ENCODE measurements around the gene MAD2L1.

The MAD2L1 gene

DNA sequence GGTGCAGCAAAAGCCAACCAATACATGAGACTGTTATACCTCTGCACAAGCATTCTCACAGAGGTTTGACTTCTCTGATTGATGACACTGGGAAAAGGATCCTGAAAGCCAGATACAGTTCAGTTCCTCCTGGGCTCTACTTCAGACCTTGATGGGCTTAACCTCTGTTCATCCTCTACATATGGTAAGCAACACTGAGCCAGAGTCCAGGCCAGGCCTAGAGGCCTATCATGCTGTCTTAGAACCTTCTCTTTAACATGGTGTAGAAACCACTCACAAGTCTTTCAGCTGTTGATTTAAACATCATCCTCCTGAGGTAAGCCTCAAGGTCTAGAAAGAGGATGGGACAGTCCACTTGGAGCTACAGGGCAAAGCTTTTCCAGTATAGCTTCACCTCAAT is 9.2 kb downstream of the MAD2L1 start:
- Histone ChIP-seq H3K36me3 (peaks cover 54% of the 10 kb centered on the region), H3K4me3 (ENCODE audit: low read depth, low read length) (no peak overlapping the region), H3K9me3 (ENCODE audit: severe bottlenecking) (no peaks in the 10 kb centered on the region), H3K27me3 (ENCODE audit: insufficient read depth, low read depth, severe bottlenecking) (no peaks in the 10 kb centered on the region), H3K27ac (no peak overlapping the region)
- DNase-seq: no peak
- TF ChIP-seq, protein P1, sequence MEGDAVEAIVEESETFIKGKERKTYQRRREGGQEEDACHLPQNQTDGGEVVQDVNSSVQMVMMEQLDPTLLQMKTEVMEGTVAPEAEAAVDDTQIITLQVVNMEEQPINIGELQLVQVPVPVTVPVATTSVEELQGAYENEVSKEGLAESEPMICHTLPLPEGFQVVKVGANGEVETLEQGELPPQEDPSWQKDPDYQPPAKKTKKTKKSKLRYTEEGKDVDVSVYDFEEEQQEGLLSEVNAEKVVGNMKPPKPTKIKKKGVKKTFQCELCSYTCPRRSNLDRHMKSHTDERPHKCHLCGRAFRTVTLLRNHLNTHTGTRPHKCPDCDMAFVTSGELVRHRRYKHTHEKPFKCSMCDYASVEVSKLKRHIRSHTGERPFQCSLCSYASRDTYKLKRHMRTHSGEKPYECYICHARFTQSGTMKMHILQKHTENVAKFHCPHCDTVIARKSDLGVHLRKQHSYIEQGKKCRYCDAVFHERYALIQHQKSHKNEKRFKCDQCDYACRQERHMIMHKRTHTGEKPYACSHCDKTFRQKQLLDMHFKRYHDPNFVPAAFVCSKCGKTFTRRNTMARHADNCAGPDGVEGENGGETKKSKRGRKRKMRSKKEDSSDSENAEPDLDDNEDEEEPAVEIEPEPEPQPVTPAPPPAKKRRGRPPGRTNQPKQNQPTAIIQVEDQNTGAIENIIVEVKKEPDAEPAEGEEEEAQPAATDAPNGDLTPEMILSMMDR (IDR thresholded peaks at IDR 0.05; ENCODE audit: low read depth, low read length): no peak

DNA sequence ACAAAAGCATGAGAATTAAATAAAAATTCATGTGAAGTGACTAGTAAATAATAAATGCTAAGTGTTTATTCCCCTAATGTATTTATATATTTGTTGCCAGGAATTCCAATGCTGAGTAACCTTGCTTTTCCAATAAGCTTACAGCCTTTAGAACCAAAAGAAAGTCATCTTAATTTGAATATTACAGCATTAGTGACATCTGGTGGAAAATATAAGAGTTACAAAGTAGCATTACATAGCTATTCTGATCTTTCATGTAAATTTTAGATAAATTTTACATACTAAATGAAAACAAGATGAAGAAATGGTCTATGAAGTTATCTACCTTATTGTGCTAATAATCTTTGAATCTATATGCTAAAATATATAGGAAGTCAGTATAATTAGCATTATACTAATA is 10.4 kb downstream of the MAD2L1 start:
- Histone ChIP-seq H3K9me3 (ENCODE audit: severe bottlenecking) (no peaks in the 10 kb centered on the region), H3K36me3 (peaks cover 47% of the 10 kb centered on the region), H3K27me3 (ENCODE audit: insufficient read depth, low read depth, severe bottlenecking) (no peaks in the 10 kb centered on the region), H3K27ac (no peak overlapping the region), H3K4me3 (ENCODE audit: low read depth, low read length) (no peak overlapping the region)
- TF ChIP-seq, protein P1 (IDR thresholded peaks at IDR 0.05; ENCODE audit: low read depth, low read length): no peak
- no peak for DNase-seq

DNA sequence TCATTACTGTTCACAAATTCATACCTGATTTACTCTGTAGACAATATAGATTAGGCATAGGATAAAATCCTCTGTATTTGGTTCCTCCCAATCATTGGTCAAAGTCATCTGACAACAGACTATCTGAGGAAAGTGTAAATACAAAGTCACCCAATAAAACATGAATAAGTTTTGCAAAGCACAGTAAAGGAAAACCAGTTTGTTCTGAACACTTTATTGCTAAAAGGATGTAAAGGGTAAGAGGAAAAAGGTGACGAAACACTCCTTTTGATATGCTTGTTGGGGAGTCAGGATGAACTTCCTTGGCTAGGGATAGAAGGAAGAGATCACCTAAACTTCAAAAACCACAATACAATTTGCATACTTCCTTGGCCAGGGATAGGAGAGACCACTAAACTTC is 10.9 kb downstream of the MAD2L1 start:
- no peak overlapping the region for H3K27ac ChIP-seq

DNA sequence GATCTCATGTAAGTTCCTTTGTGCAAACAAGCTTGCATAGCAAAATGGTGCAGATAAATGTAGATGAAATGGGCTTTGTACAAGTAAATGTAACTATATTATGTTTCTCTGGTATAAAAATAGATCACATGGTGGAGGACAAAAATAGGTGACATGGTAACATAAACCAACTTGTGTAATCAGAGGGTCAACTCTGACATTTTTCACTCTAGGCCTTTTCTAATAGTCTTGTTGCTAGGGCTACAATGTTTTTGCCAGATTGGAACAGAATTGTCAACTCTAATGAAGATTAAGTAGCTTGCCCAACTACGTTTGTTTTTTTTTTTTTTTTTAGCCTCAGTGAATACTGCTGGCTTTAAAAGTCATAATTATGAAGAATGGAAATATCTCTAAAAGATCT is 11.5 kb downstream of the MAD2L1 start:
- no peak overlapping the region for H3K27ac ChIP-seq

More for the DNA sequence above, 10.9 kb downstream of the MAD2L1 start:
- no peak overlapping the region for H3K4me3 ChIP-seq (ENCODE audit: low read depth, low read length)
- no peak for DNase-seq
- TF ChIP-seq, protein P1 (IDR thresholded peaks at IDR 0.05; ENCODE audit: low read depth, low read length): no peak
- no peaks in the 10 kb centered on the region for H3K9me3 ChIP-seq (ENCODE audit: severe bottlenecking)
- peaks cover 42% of the 10 kb centered on the region for H3K36me3 ChIP-seq
- H3K27me3 ChIP-seq (ENCODE audit: insufficient read depth, low read depth, severe bottlenecking): no peaks in the 10 kb centered on the region

DNA sequence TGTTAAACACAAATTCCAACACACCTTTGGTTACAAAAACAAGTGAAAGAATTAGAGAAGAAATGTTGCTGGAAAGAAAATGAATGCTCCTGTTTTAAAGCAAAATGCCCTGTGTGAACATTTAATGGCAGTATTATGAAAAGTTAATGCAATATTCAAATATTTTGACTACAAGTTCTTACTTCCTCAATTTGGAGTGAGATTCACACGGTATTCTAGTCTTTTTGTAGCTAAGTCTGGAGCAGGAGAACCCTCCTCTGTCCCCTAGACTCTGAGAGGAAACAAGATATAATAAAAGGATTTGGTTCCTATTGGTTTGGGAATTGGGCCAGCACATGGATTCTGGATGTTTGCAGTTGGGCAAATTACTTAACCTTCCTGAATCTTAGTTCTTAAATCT is 12.7 kb downstream of the MAD2L1 start:
- Histone ChIP-seq H3K36me3 (peaks cover 26% of the 10 kb centered on the region), H3K27ac (no peak overlapping the region), H3K27me3 (ENCODE audit: insufficient read depth, low read depth, severe bottlenecking) (no peaks in the 10 kb centered on the region), H3K4me3 (ENCODE audit: low read depth, low read length) (no peak overlapping the region), H3K9me3 (ENCODE audit: severe bottlenecking) (no peaks in the 10 kb centered on the region)
- TF ChIP-seq, protein P1 (IDR thresholded peaks at IDR 0.05; ENCODE audit: low read depth, low read length): no peak
- no peak for DNase-seq

More for the DNA sequence above, 11.5 kb downstream of the MAD2L1 start:
- TF ChIP-seq, protein P1 (IDR thresholded peaks at IDR 0.05; ENCODE audit: low read depth, low read length): no peak
- H3K36me3 ChIP-seq: peaks cover 36% of the 10 kb centered on the region
- H3K4me3 ChIP-seq (ENCODE audit: low read depth, low read length): no peak overlapping the region
- no peak for DNase-seq
- H3K27me3 ChIP-seq (ENCODE audit: insufficient read depth, low read depth, severe bottlenecking): no peaks in the 10 kb centered on the region
- H3K9me3 ChIP-seq (ENCODE audit: severe bottlenecking): no peaks in the 10 kb centered on the region

DNA sequence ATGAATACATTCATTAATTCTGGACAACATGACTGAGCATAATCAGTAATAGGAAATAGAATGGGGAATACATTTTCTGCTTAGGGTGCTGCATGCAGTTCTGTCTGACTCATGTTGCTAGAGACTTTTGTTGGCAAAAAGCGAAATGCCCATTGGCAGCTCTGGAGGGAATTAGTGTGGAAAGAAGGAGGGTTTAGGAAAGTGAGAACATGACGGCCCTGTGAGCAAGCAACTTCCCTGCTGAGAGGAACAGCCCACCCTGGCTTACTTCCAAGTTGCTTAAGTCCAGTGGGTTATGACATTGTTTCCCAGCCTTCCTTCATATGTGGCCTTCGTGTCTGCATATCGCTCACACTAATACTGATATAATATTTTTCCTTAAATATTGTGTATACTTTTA is 13.8 kb downstream of the MAD2L1 start:
- Histone ChIP-seq H3K9me3 (ENCODE audit: severe bottlenecking) (no peaks in the 10 kb centered on the region), H3K4me3 (ENCODE audit: low read depth, low read length) (no peak overlapping the region), H3K27ac (no peak overlapping the region), H3K27me3 (ENCODE audit: insufficient read depth, low read depth, severe bottlenecking) (no peaks in the 10 kb centered on the region), H3K36me3 (peaks cover 15% of the 10 kb centered on the region)
- no peak for DNase-seq
- TF ChIP-seq, protein P1 (IDR thresholded peaks at IDR 0.05; ENCODE audit: low read depth, low read length): no peak

All from WERI-Rb-1 (cell line).